Body of pancreas (tissue), 4 donors: Measurements from ENCODE around the gene HNRNPR. TPM values are rescaled to one million over a fixed set of nuclear protein-coding genes. Genes with fewer than 3 reads are reported as not detected.
"Not testable (repeated sequence)": the region's sequence is repeated elsewhere in the genome, so short reads cannot be mapped to it uniquely, and the experiment has no call there.

Experiments
- ATAC-seq: fragments of 150-250 bp; one replicate; pipeline ENCODE4 v1.9.1; 2016
- DNase-seq, 4 donors: peaks; one replicate each; pipeline ENCODE4 v3.0.0-alpha.2; 2019
- H3K27ac ChIP-seq, 4 donors: fragments of 200-600 bp; sonication (generic); 1 replicate in 3 of 4; 2 replicates in 1 of 4; pipeline versions ENCODE4 v1.5.1 to v1.6.1; 2016 to 2019; ENCODE audit warnings: mild to moderate bottlenecking in 1 of 4, mixed read lengths in 1 of 4, moderate library complexity in 1 of 4
- H3K27me3 ChIP-seq, 2 donors: fragments of 200-600 bp; sonication (generic); one replicate each; pipeline ENCODE4 v1.6.0; 2016; ENCODE audit warnings: mild to moderate bottlenecking in 1 of 2
- H3K36me3 ChIP-seq, 2 donors: fragments of 200-600 bp; sonication (generic); replicated peaks in 1 of 2; 2 replicates each; pipeline ENCODE4 v1.5.1; 2016; ENCODE audit warnings: low read depth in 2 of 2; ENCODE audit not compliant: insufficient read depth in 1 of 2
- H3K4me1 ChIP-seq: fragments of 200-600 bp; sonication (generic); one replicate; pipeline ENCODE4 v1.6.0; 2016
- H3K4me3 ChIP-seq, 2 donors: fragments of 200-600 bp; sonication (generic); 1 replicate in 1 of 2; 2 replicates in 1 of 2; pipeline ENCODE4 v1.5.1; 2016 to 2019
- H3K9me3 ChIP-seq, 3 donors: fragments of 200-600 bp; sonication (generic); 1 replicate in 2 of 3; 2 replicates in 1 of 3; pipeline ENCODE4 v1.5.1; 2016
- CTCF ChIP-seq, 7 experiments: fragments of 450-650 bp in 4 of 7; fragments of 200-600 bp in 3 of 7; sonication (generic) in 3 of 7; IDR thresholded peaks; one replicate each; pipeline ENCODE4 v1.5.1; 2016 to 2019; ENCODE audit warnings: antibody characterized with exemption in 7 of 7
- POLR2A ChIP-seq, 3 donors: fragments of 450-650 bp; IDR thresholded peaks; one replicate each; pipeline ENCODE4 v1.6.1; 2016; ENCODE audit warnings: antibody characterized with exemption in 3 of 3, mild to moderate bottlenecking in 2 of 3
- WGBS, 2 donors: methylation state at CpG; one replicate each; pipeline ENCODE4 v1.1.5; 2017; 5-methylcytosine and 5-hydroxymethylcytosine counted together
- intact Hi-C: fragments of 100-400 bp; cut with DNase I; formaldehyde crosslinking; loops from one replicate; pipeline ENCODE4 v1.15.1; 2023
- total RNA-seq, 2 donors: library from RNA; depleted of rRNA; stranded (reverse); fragments of >200 nt; gene quantifications; one replicate each; pipeline ENCODE4 v1.1.0, GENCODE V29; 2016

Gene HNRNPR
- total RNA-seq, 2 donors from 2014 or later: 34.2 to 41.2 TPM

GRCh38 chr1:23381233-23381885 lies 37.3 kb upstream of the HNRNPR start:
- H3K27ac ChIP-seq: no peak overlapping the region
- no peak for TF ChIP-seq POLR2A (IDR thresholded peaks at IDR 0.05)
- no peak for TF ChIP-seq CTCF (IDR thresholded peaks at IDR 0.05)
- no peaks in the 10 kb centered on the region for H3K9me3 ChIP-seq
- no peak overlapping the region for H3K4me3 ChIP-seq
- H3K27me3 ChIP-seq: no peaks in the 10 kb centered on the region
- WGBS, 2 donors: 83 to 85% methylated on average over 5 of the region's 5 CpGs
- peaks cover 9% of the 10 kb centered on the region for H3K4me1 ChIP-seq
- DNase-seq (no peak), ATAC-seq (no peak)
- peaks cover 3 to 15% of the 10 kb centered on the region in 2 donors for H3K36me3 ChIP-seq
- intact Hi-C loops: no loop called here

- 59% methylated on average over 5 of the region's 5 CpGs for WGBS, 2 donors
- Histone ChIP-seq H3K27ac (peak overlapping the region in 2 of 4 donors; percentile 13 to 20), H3K27me3 (no peaks in the 10 kb centered on the region), H3K9me3 (no peaks in the 10 kb centered on the region), H3K4me3 (no peak overlapping the region), H3K36me3 (peaks cover 3 to 15% of the 10 kb centered on the region in 2 donors), H3K4me1 (peaks cover 9% of the 10 kb centered on the region)
- intact Hi-C loops: no loop called here
- no peak for TF ChIP-seq POLR2A (IDR thresholded peaks at IDR 0.05)
- TF ChIP-seq CTCF (IDR thresholded peaks at IDR 0.05): no peak
- DNase-seq (no peak), ATAC-seq (no peak)
Observed at GRCh38 chr1:23380719-23381118, 36.6 kb upstream of the HNRNPR start.

- WGBS, 2 donors: 49 to 51% methylated on average over 4 of the region's 4 CpGs
- H3K27me3 ChIP-seq, H3K9me3 ChIP-seq, H3K4me3 ChIP-seq, DNase-seq, ATAC-seq, H3K4me1 ChIP-seq, intact Hi-C loops: not testable (repeated sequence)
- peaks cover 3 to 15% of the 10 kb centered on the region in 2 donors for H3K36me3 ChIP-seq
- H3K27ac ChIP-seq: peak overlapping the region in 2 of 4 donors; percentile 13 to 20
Observed at GRCh38 chr1:23380236-23380635, 36.2 kb upstream of the HNRNPR start.

- Histone ChIP-seq H3K36me3 (peaks cover 0 to 5% of the 10 kb centered on the region in 2 donors), H3K4me1 (no peaks in the 10 kb centered on the region), H3K9me3 (no peaks in the 10 kb centered on the region), H3K4me3 (no peak overlapping the region), H3K27ac (peak overlapping the region in 3 of 4 donors; percentile 3 to 32 (median 31)), H3K27me3 (no peaks in the 10 kb centered on the region)
- intact Hi-C loops: no loop called here
- peak in 3 of 4 donors; percentile 31 to 51 (median 32) for DNase-seq
- ATAC-seq: peak; percentile 57
- TF ChIP-seq CTCF (IDR thresholded peaks at IDR 0.05) (no peak), POLR2A (IDR thresholded peaks at IDR 0.05) (no peak)
- 83 to 90% methylated on average over 19 of the region's 19 CpGs for WGBS, 2 donors
Observed at GRCh38 chr1:23376890-23377811, 33.1 kb upstream of the HNRNPR start.

GRCh38 chr1:23374079-23374735 lies 30.1 kb upstream of the HNRNPR start:
- not testable (repeated sequence) for DNase-seq, H3K4me3 ChIP-seq

More at GRCh38 chr1:23374079-23374735, 30.1 kb upstream of the HNRNPR start:
- H3K9me3 ChIP-seq, H3K36me3 ChIP-seq, ATAC-seq, H3K27me3 ChIP-seq, intact Hi-C loops: not testable (repeated sequence)
- H3K27ac ChIP-seq: peak overlapping the region in 1 of 4 donors; percentile 24
- H3K4me1 ChIP-seq: peaks cover 19% of the 10 kb centered on the region
- 52 to 71% methylated on average over 11 to 12 of the region's 12 CpGs for WGBS, 2 donors
